Urinary bladder (tissue), 4 donors: Measurements from ENCODE around the gene MAP3K7. TPM values are rescaled to one million over a fixed set of nuclear protein-coding genes. Genes with fewer than 3 reads are reported as not detected.
A peak's percentile ranks its signal among the peaks of the same experiment; 100 is the strongest.
"Not testable (repeated sequence)": the region's sequence is repeated elsewhere in the genome, so short reads cannot be mapped to it uniquely, and the experiment has no call there.

Source experiments
- DNase-seq: peaks from one replicate; pipeline ENCODE4 v3.0.0-alpha.2; 2015; ENCODE audit errors: extremely low spot score
- H3K27ac ChIP-seq: one replicate; pipeline ENCODE4 v1.5.1; 2013; ENCODE audit warnings: low read depth, mild to moderate bottlenecking, moderate library complexity
- H3K36me3 ChIP-seq: one replicate; pipeline ENCODE4 v1.6.1; 2013; ENCODE audit warnings: mild to moderate bottlenecking, moderate library complexity; ENCODE audit not compliant: insufficient read depth
- H3K4me1 ChIP-seq: one replicate; pipeline ENCODE4 v1.6.1; 2013; ENCODE audit warnings: mild to moderate bottlenecking, moderate library complexity; ENCODE audit not compliant: insufficient read depth
- H3K4me3 ChIP-seq: one replicate; pipeline ENCODE4 v1.5.1; 2013; ENCODE audit warnings: low read depth, low read length
- WGBS: extraction: QIAGEN DNeasy Blood & Tissue Kit; methylation state at CpG from one replicate; pipeline ENCODE4 v1.1.7; 2013; 5-methylcytosine and 5-hydroxymethylcytosine counted together
- polyA plus RNA-seq: library from polyadenylated mRNA; stranded (reverse); fragments of 200-250 nt; gene quantifications from one replicate; pipeline ENCODE4 v1.2.3, GENCODE V29; 2013
- total RNA-seq: library from RNA; depleted of rRNA; stranded (reverse); fragments of >200 nt; gene quantifications from one replicate; pipeline ENCODE4 v1.2.3, GENCODE V29; 2014
- donor health status: healthy with polysubstance abuse.
- donor health status: healthy.

MAP3K7 gene
- total and polyA plus RNA-seq, 2 donors, result 15.4 to 63.2 TPM

GRCh38 chr6:90596967-90597539 lies 10.2 kb upstream of the MAP3K7 start:
- WGBS, result 50% methylated on average over 5 of the region's 5 CpGs

GRCh38 chr6:90595854-90596253 lies 9.0 kb upstream of the MAP3K7 start:
- 57% methylated on average over 3 of the region's 3 CpGs for WGBS
- no peak for DNase-seq
- Histone ChIP-seq H3K36me3 (no peaks in the 10 kb centered on the region), H3K4me1 (no peaks in the 10 kb centered on the region), H3K4me3 (no peak overlapping the region), H3K27ac (no peak overlapping the region)

More at GRCh38 chr6:90596967-90597539, 10.2 kb upstream of the MAP3K7 start:
- DNase-seq, result no peak
- Histone ChIP-seq H3K4me3 (no peak overlapping the region), H3K27ac (no peak overlapping the region), H3K4me1 (no peaks in the 10 kb centered on the region), H3K36me3 (no peaks in the 10 kb centered on the region)

- Histone ChIP-seq H3K36me3 (no peaks in the 10 kb centered on the region), H3K4me3 (peak overlapping the region; percentile 100), H3K4me1 (no peaks in the 10 kb centered on the region), H3K27ac (peak overlapping the region; percentile 94)
- WGBS, result under 1% methylated on average over 18 of the region's 18 CpGs
- no peak for DNase-seq
These were observed 381 bp downstream of the MAP3K7 start for GRCh38 chr6:90586546-90586835.

- no peak overlapping the region for H3K4me3 ChIP-seq
- WGBS, result 79% methylated on average over 2 of the region's 2 CpGs
- H3K4me1 ChIP-seq, result no peaks in the 10 kb centered on the region
- DNase-seq, result no peak
- H3K27ac ChIP-seq, result no peak overlapping the region
- H3K36me3 ChIP-seq, result no peaks in the 10 kb centered on the region
These were observed 2.1 kb downstream of the MAP3K7 start for GRCh38 chr6:90584636-90585255.

- Histone ChIP-seq H3K27ac (no peak overlapping the region), H3K4me3 (no peak overlapping the region), H3K4me1 (no peaks in the 10 kb centered on the region), H3K36me3 (no peaks in the 10 kb centered on the region)
- DNase-seq, result no peak
These were observed 2.9 kb downstream of the MAP3K7 start for GRCh38 chr6:90583836-90584481.

GRCh38 chr6:90583179-90583835 lies 3.6 kb downstream of the MAP3K7 start:
- DNase-seq, result no peak
- H3K4me3 ChIP-seq, result no peak overlapping the region
- no peaks in the 10 kb centered on the region for H3K4me1 ChIP-seq
- WGBS, result 97% methylated on average over 2 of the region's 2 CpGs
- no peaks in the 10 kb centered on the region for H3K36me3 ChIP-seq
- H3K27ac ChIP-seq, result no peak overlapping the region

GRCh38 chr6:90581146-90581545 lies 5.7 kb downstream of the MAP3K7 start:
- no peaks in the 10 kb centered on the region for H3K36me3 ChIP-seq
- no peaks in the 10 kb centered on the region for H3K4me1 ChIP-seq
- H3K27ac ChIP-seq, result no peak overlapping the region
- WGBS, result 89% methylated on average over 1 of the region's 1 CpG
- no peak for DNase-seq
- H3K4me3 ChIP-seq, result no peak overlapping the region

- no peaks in the 10 kb centered on the region for H3K4me1 ChIP-seq
- H3K27ac ChIP-seq, result no peak overlapping the region
- peaks cover 2% of the 10 kb centered on the region for H3K36me3 ChIP-seq
- WGBS, result 95% methylated on average over 1 of the region's 1 CpG
- no peak for DNase-seq
- H3K4me3 ChIP-seq, result no peak overlapping the region
These were observed 7.8 kb downstream of the MAP3K7 start for GRCh38 chr6:90578894-90579549.

GRCh38 chr6:90575267-90575666 lies 11.6 kb downstream of the MAP3K7 start:
- no peak overlapping the region for H3K27ac ChIP-seq
- H3K4me3 ChIP-seq, result no peak overlapping the region
- 77% methylated on average over 3 of the region's 3 CpGs for WGBS
- DNase-seq, result no peak
- no peaks in the 10 kb centered on the region for H3K4me1 ChIP-seq
- H3K36me3 ChIP-seq, result peaks cover 5% of the 10 kb centered on the region

- Histone ChIP-seq H3K27ac (no peak overlapping the region), H3K4me3 (no peak overlapping the region), H3K36me3 (peaks cover 5% of the 10 kb centered on the region), H3K4me1 (no peaks in the 10 kb centered on the region)
- DNase-seq, result no peak
- WGBS, result 43% methylated on average over 2 of the region's 2 CpGs
These were observed 12.3 kb downstream of the MAP3K7 start for GRCh38 chr6:90574610-90575009.

GRCh38 chr6:90573624-90574023 lies 13.2 kb downstream of the MAP3K7 start:
- no peak overlapping the region for H3K27ac ChIP-seq
- DNase-seq, result no peak
- no peaks in the 10 kb centered on the region for H3K4me1 ChIP-seq
- H3K4me3 ChIP-seq, result no peak overlapping the region
- WGBS, result 83% methylated on average over 1 of the region's 1 CpG
- H3K36me3 ChIP-seq, result peaks cover 5% of the 10 kb centered on the region

- DNase-seq, result no peak
- Histone ChIP-seq H3K36me3 (peaks cover 5% of the 10 kb centered on the region), H3K4me3 (no peak overlapping the region), H3K4me1 (no peaks in the 10 kb centered on the region), H3K27ac (no peak overlapping the region)
- WGBS, result 77% methylated on average over 2 of the region's 2 CpGs
These were observed 14.0 kb downstream of the MAP3K7 start for GRCh38 chr6:90572856-90573255.

- no peaks in the 10 kb centered on the region for H3K4me1 ChIP-seq
- H3K36me3 ChIP-seq, result peaks cover 3% of the 10 kb centered on the region
- no peak overlapping the region for H3K4me3 ChIP-seq
- DNase-seq, result no peak
- H3K27ac ChIP-seq, result no peak overlapping the region
These were observed 17.6 kb downstream of the MAP3K7 start for GRCh38 chr6:90569223-90569622.

- WGBS, result 91% methylated on average over 1 of the region's 1 CpG
- not testable (repeated sequence) for H3K27ac ChIP-seq, H3K4me1 ChIP-seq, DNase-seq, H3K4me3 ChIP-seq, H3K36me3 ChIP-seq
These were observed 19.2 kb downstream of the MAP3K7 start for GRCh38 chr6:90567682-90568081.
